ENCODE measurements around the gene MIB1.

MIB1 gene

GRCh38 chr18:21857871-21858270 is 117.3 kb downstream of the MIB1 start:
- no peak overlapping the region for H3K27ac ChIP-seq

GRCh38 chr18:21858544-21858943 is 118.0 kb downstream of the MIB1 start:
- no peak overlapping the region for H3K27ac ChIP-seq
- no peak for DNase-seq (ENCODE audit: low read depth, low spot score)

More at GRCh38 chr18:21857871-21858270, 117.3 kb downstream of the MIB1 start:
- DNase-seq (ENCODE audit: low read depth, low spot score): no peak

GRCh38 chr18:21864386-21864785 is 123.8 kb downstream of the MIB1 start:
- H3K27ac ChIP-seq: no peak overlapping the region
- no peak for DNase-seq (ENCODE audit: low read depth, low spot score)

GRCh38 chr18:21865043-21865442 is 124.5 kb downstream of the MIB1 start:
- H3K27ac ChIP-seq: no peak overlapping the region
- DNase-seq (ENCODE audit: low read depth, low spot score): no peak

GRCh38 chr18:21868770-21869169 is 128.2 kb downstream of the MIB1 start:
- DNase-seq (ENCODE audit: low read depth, low spot score): no peak
- no peak overlapping the region for H3K27ac ChIP-seq

GRCh38 chr18:21889570-21889969 is 149.0 kb downstream of the MIB1 start:
- H3K27ac ChIP-seq: no peak overlapping the region
- DNase-seq (ENCODE audit: low read depth, low spot score): no peak

- DNase-seq (ENCODE audit: low read depth, low spot score): no peak
- H3K27ac ChIP-seq: no peak overlapping the region
These were observed 154.2 kb downstream of the MIB1 start for GRCh38 chr18:21894619-21895367.

- no peak overlapping the region for H3K27ac ChIP-seq
- no peak for DNase-seq (ENCODE audit: low read depth, low spot score)
These were observed 156.2 kb downstream of the MIB1 start for GRCh38 chr18:21896732-21897336.

- no peak for DNase-seq (ENCODE audit: low read depth, low spot score)
- no peak overlapping the region for H3K27ac ChIP-seq
These were observed 157.2 kb downstream of the MIB1 start for GRCh38 chr18:21897811-21898210.

GRCh38 chr18:21900605-21901352 is 160.2 kb downstream of the MIB1 start:
- no peak overlapping the region for H3K27ac ChIP-seq
- no peak for DNase-seq (ENCODE audit: low read depth, low spot score)

- DNase-seq (ENCODE audit: low read depth, low spot score): no peak
- no peak overlapping the region for H3K27ac ChIP-seq
These were observed 160.9 kb downstream of the MIB1 start for GRCh38 chr18:21901423-21901945.

GRCh38 chr18:21903709-21904108 is 163.1 kb downstream of the MIB1 start:
- no peak for DNase-seq (ENCODE audit: low read depth, low spot score)

GRCh38 chr18:21904856-21905255 is 164.3 kb downstream of the MIB1 start:
- no peak for DNase-seq (ENCODE audit: low read depth, low spot score)

More at GRCh38 chr18:21903709-21904108, 163.1 kb downstream of the MIB1 start:
- no peak overlapping the region for H3K27ac ChIP-seq

GRCh38 chr18:21907451-21907850 is 166.9 kb downstream of the MIB1 start:
- DNase-seq (ENCODE audit: low read depth, low spot score): no peak
- H3K27ac ChIP-seq: no peak overlapping the region

More at GRCh38 chr18:21904856-21905255, 164.3 kb downstream of the MIB1 start:
- H3K27ac ChIP-seq: no peak overlapping the region

GRCh38 chr18:21908711-21909110 is 168.1 kb downstream of the MIB1 start:
- DNase-seq (ENCODE audit: low read depth, low spot score): no peak
- H3K27ac ChIP-seq: no peak overlapping the region

- no peak for DNase-seq (ENCODE audit: low read depth, low spot score)
- no peak overlapping the region for H3K27ac ChIP-seq
These were observed 170.3 kb downstream of the MIB1 start for GRCh38 chr18:21910906-21911305.

GRCh38 chr18:21911551-21911950 is 171.0 kb downstream of the MIB1 start:
- no peak overlapping the region for H3K27ac ChIP-seq
- DNase-seq (ENCODE audit: low read depth, low spot score): no peak

- DNase-seq (ENCODE audit: low read depth, low spot score): no peak
These were observed 172.0 kb downstream of the MIB1 start for GRCh38 chr18:21912339-21913239.

GRCh38 chr18:21914739-21915319 is 174.2 kb downstream of the MIB1 start:
- H3K27ac ChIP-seq: no peak overlapping the region
- DNase-seq (ENCODE audit: low read depth, low spot score): no peak

More at GRCh38 chr18:21912339-21913239, 172.0 kb downstream of the MIB1 start:
- no peak overlapping the region for H3K27ac ChIP-seq

All from epithelial cell of prostate (primary cell).